SK-N-SH treated with all-trans-retinoic acid at 6 μM for 48 hours (cell line): Measurements from ENCODE around the gene SNRK.

Experiments
- ARNTL ChIP-seq: fragments of 450-650 bp; formaldehyde crosslinking; IDR thresholded peaks from 2 replicates; pipeline ENCODE4 v1.5.0; 2020; ENCODE audit warnings: low read depth, mild to moderate bottlenecking, moderate library complexity, borderline replicate concordance
- CREB5 ChIP-seq: fragments of 250-450 bp; sonication (Bioruptor Pico); IDR thresholded peaks from 2 replicates; pipeline ENCODE4 v1.5.1; 2020; ENCODE audit warnings: low read depth, mild to moderate bottlenecking, moderate library complexity
- ESRRG ChIP-seq: fragments of 250-450 bp; sonication (Bioruptor Pico); IDR thresholded peaks from 2 replicates; pipeline ENCODE4 v1.6.1; 2021; ENCODE audit warnings: mild to moderate bottlenecking
- OSR1 ChIP-seq: fragments of 250-450 bp; sonication (Bioruptor Pico); IDR thresholded peaks from 2 replicates; pipeline ENCODE4 v1.8.0; 2022; ENCODE audit warnings: moderate library complexity, mild to moderate bottlenecking, inconsistent platforms
- PATZ1 ChIP-seq: fragments of 250-450 bp; sonication (Bioruptor Pico); IDR thresholded peaks from 2 replicates; pipeline ENCODE4 v1.8.0; 2020; ENCODE audit warnings: mild to moderate bottlenecking, moderate library complexity, borderline replicate concordance
- TOX ChIP-seq: fragments of 250-450 bp; sonication (Bioruptor Pico); IDR thresholded peaks from 2 replicates; pipeline ENCODE4 v1.8.0; 2021; ENCODE audit warnings: mild to moderate bottlenecking, moderate library complexity, borderline replicate concordance
- ZFP3 ChIP-seq: fragments of 250-450 bp; sonication (Bioruptor Pico); IDR thresholded peaks from 2 replicates; pipeline ENCODE4 v1.5.0; 2020; ENCODE audit warnings: mild to moderate bottlenecking, moderate library complexity

- TF ChIP-seq ZFP3 (CRISPR knock-in tag) (no peak), CREB5 (CRISPR knock-in tag) (no peak), TOX (CRISPR knock-in tag) (no peak), PATZ1 (CRISPR knock-in tag) (no peak), ARNTL (no peak), ESRRG (no peak), OSR1 (CRISPR knock-in tag) (no peak)
These were observed 79.4 kb downstream of the SNRK start for GRCh38 chr3:43365601-43366305.
